Metanephros (tissue), 2 donors: ENCODE results near the gene TLNRD1. TPM values are rescaled to one million over a fixed set of nuclear protein-coding genes. Genes with fewer than 3 reads are reported as not detected.

ENCODE experiments used
- small RNA-seq: library from RNA; depleted of rRNA; stranded (forward); fragments of <200 nt; gene quantifications from one replicate; pipeline ENCODE3, GENCODE V24; 2014; ENCODE audit warnings: low replicate concordance
- total RNA-seq: library from RNA; depleted of rRNA; stranded (reverse); fragments of >200 nt; gene quantifications from one replicate; pipeline ENCODE4 v1.2.3, GENCODE V29; 2014

TLNRD1 gene
- total RNA-seq, result 11.4 TPM

DNA sequence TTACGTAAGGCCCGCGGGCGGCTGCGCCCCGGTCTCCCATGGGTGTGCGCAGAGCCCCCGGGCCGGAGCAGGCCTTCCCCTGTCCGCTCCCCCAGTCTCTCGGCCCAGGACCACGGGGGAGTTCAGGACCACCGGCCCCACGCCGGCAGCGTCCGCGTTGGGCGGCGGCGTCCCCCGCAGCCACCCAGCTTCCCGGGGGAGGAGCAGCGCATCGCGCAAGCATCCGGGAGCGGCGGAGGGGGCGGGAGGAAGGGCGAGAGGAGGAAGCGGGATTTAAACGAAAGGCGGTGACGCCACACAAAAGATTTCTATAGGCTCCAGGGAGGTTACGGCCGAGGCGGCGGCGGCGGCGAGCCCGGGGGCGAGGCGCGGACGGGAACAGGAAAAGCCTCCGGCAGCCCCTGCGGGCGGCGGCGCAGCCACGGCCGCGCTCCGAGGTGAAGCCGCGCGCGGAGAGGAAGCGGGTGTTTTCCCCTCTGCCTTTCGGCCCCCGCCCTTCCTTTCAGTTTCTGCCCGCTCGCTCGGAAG lies at the start of gene TLNRD1:
Gene TLNRD1, plus strand, starts transcription at position 300 of the 528 bp plus-strand sequence. CDS start 1,349 bp downstream, outside the sequence.

DNA sequence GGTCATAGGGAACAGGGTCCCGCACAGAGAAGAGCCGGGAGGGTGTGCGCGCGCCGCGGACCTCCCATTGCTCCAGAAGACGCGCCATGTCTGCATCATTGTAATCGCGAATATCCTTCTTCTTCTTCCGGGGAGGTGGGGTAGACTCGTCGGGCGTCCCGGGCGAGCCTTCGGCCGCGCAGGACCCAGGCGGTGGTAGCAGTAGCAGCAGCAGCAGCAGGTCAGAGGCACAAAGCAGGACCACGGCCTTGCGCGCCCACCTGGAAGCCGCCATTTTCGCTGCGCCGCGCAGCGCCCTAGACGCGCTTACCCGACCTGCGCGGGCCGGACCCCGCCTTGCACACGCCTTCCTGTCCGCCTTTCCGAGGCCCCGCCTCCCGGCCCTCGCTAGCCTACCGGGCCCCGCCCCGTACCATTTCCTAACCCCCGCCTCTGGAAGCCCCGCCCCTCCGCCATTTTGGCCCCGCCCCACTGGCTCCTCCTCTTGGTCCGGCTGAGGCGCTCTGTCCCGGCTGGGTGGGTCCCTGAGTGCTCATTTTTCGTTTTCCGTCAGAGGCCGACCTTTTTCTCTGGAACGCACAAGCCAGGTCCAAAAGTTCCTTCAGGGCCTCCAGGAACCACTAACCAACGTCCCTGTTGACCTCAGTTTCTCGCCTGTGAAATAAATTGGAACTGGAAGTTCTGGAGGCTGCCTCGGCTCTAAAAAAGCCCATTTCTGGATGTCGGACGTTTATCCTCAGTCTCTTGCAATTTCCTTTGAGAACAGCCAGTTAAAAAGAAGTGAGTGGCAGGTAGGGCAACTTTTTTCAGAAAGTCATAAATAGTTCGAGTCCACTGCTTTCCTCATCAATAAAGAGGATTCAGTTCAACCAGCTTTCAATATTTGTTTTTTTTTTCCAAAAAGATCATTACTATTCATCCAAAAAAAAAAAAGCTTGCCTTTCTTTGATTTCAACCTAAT lies 10.9 kb upstream of the TLNRD1 start, which contains the start of gene MESD:
Gene MESD, minus strand, starts transcription at position 302 of the 961 bp plus-strand sequence. Its CDS starts 28 bp downstream, at position 274.

Small RNAs within 50 kb of the gene (small RNA-seq; reads per million reads assigned to genes)
- not detected for gene MIR4514

Other genes with a start within 250 kb of the TLNRD1 start
- 1.6 TPM for gene CEMIP, start 221.6 kb upstream of the TLNRD1 start, total RNA-seq
- gene MESD, start 11.1 kb upstream of the TLNRD1 start, total RNA-seq, result 30.9 TPM
- gene CFAP161, start 133.3 kb downstream of the TLNRD1 start, total RNA-seq, result 0.58 TPM
- 6.7 TPM for gene IL16, start 196.0 kb downstream of the TLNRD1 start, total RNA-seq